Ovary (tissue), 9 donors: ENCODE measurements around the gene GPR137C. TPM values are rescaled to one million over a fixed set of nuclear protein-coding genes. Genes with fewer than 3 reads are reported as not detected.

Source experiments
- DNase-seq, 5 donors: peaks; one replicate each; pipeline ENCODE4 v3.0.0-alpha.2; 2019 to 2020
- H3K27ac ChIP-seq, 2 donors: fragments of 200-600 bp; one replicate each; pipeline versions ENCODE4 v1.5.1 to v1.8.0; 2019 to 2022
- H3K27me3 ChIP-seq: fragments of 200-600 bp; one replicate; pipeline ENCODE4 v1.8.0; 2022
- H3K36me3 ChIP-seq: fragments of 200-600 bp; sonication (generic); one replicate; pipeline ENCODE4 v1.5.1; 2019
- H3K4me1 ChIP-seq: one replicate; pipeline ENCODE4 v1.8.1; 2013; ENCODE audit warnings: mild to moderate bottlenecking, moderate library complexity; ENCODE audit not compliant: insufficient read depth
- H3K4me3 ChIP-seq: fragments of 200-600 bp; sonication (generic); one replicate; pipeline ENCODE4 v1.5.1; 2017
- H3K9me3 ChIP-seq, 2 donors: fragments of 200-600 bp in 1 of 2; sonication (generic) in 1 of 2; one replicate each; pipeline versions ENCODE4 v1.5.1 to v1.8.1; 2013 to 2019; ENCODE audit warnings: mild to moderate bottlenecking in 1 of 2, moderate library complexity in 1 of 2
- CTCF ChIP-seq, 3 donors: fragments of 450-650 bp in 2 of 3; fragments of 200-600 bp in 1 of 3; IDR thresholded peaks; one replicate each; pipeline versions ENCODE4 v1.5.1 to v1.8.0; 2016 to 2022; ENCODE audit warnings: antibody characterized with exemption in 3 of 3, mild to moderate bottlenecking in 1 of 3
- EP300 ChIP-seq: sonication (generic); formaldehyde crosslinking; IDR thresholded peaks from one replicate; pipeline ENCODE4 v1.6.1; 2017; ENCODE audit warnings: antibody characterized with exemption
- POLR2A ChIP-seq: fragments of 450-650 bp; IDR thresholded peaks from one replicate; pipeline ENCODE4 v1.6.1; 2017; ENCODE audit warnings: antibody characterized with exemption, mild to moderate bottlenecking, moderate library complexity
- WGBS, 3 donors: extraction: QIAGEN DNeasy Blood & Tissue Kit in 1 of 3; methylation state at CpG; one replicate each; pipeline versions ENCODE4 v1.1.5 to v1.1.7; 2013 to 2017; 5-methylcytosine and 5-hydroxymethylcytosine counted together
- intact Hi-C, 4 donors: fragments of 100-400 bp; cut with DNase I; formaldehyde crosslinking; loops; one replicate each; pipeline versions ENCODE4 v1.11.0 to v1.15.1; 2022 to 2023
- polyA plus RNA-seq, 2 donors: library from polyadenylated mRNA; stranded (reverse); fragments of 200-250 nt in 1 of 2; fragments of 350-450 nt in 1 of 2; fragmentation: Illumina TruSeq in 1 of 2; extraction: RNeasy Lipid Tissue Mini Kit (QIAGEN cat#74804) in 1 of 2; gene quantifications; one replicate each; pipeline ENCODE4 v1.2.3, GENCODE V29; 2013 to 2014
- total RNA-seq, 7 donors: library from RNA; depleted of rRNA in 2 of 7; stranded (reverse); fragments of >200 nt in 2 of 7; fragmentation: NEBNext Ultra II Directional in 3 of 7; extraction: Animal tissue kit (Norgen Biotek cat#: 25700) in 3 of 7; gene quantifications; one replicate each; pipeline versions ENCODE4 v1.1.0 to v1.2.4, GENCODE V29; 2016 to 2023
- donor health status: DM: no; HTN: no; CAD: no; lungs with moderate emphysema.
- donor health status: DM: no; HTN: no; CAD: no.
- donor health status: Bipolar disorder and iron deficiency.
- donor health status: DM: yes; HTN: yes; CAD: no.
- donor health status: DM: no; HTN: no; CAD: no.
- donor health status: DM: yes; HTN: yes; CAD: no.

Gene GPR137C
- total and polyA plus RNA-seq, 9 donors, result 0.43 to 1.0 (median 0.50) TPM

- H3K4me1 ChIP-seq, result no peaks in the 10 kb centered on the region
- no peak for DNase-seq
- no peak for TF ChIP-seq CTCF (IDR thresholded peaks at IDR 0.05)
- TF ChIP-seq POLR2A, result no peak
- no peak for TF ChIP-seq EP300
- H3K36me3 ChIP-seq, result no peaks in the 10 kb centered on the region
- H3K27me3 ChIP-seq, result no peaks in the 10 kb centered on the region
- no peak overlapping the region for H3K27ac ChIP-seq
- intact Hi-C loops, result no loop called here
- no peaks in the 10 kb centered on the region for H3K9me3 ChIP-seq
- no peak overlapping the region for H3K4me3 ChIP-seq
Observed at GRCh38 chr14:52583544-52583943, 30.9 kb downstream of the GPR137C start.

GRCh38 chr14:52589646-52590045 is 37.0 kb downstream of the GPR137C start:
- H3K4me3 ChIP-seq, result no peak overlapping the region
- no peaks in the 10 kb centered on the region for H3K36me3 ChIP-seq
- 53 to 66% (median 59%) methylated on average over 4 of the region's 4 CpGs for WGBS, 3 donors
- TF ChIP-seq POLR2A (no peak), CTCF (IDR thresholded peaks at IDR 0.05) (no peak), EP300 (no peak)
- no peak for DNase-seq
- no peak overlapping the region for H3K27ac ChIP-seq
- H3K9me3 ChIP-seq, result no peaks in the 10 kb centered on the region
- intact Hi-C loops, result no loop called here
- H3K4me1 ChIP-seq, result no peaks in the 10 kb centered on the region
- no peaks in the 10 kb centered on the region for H3K27me3 ChIP-seq

GRCh38 chr14:52590318-52590717 is 37.7 kb downstream of the GPR137C start:
- no peak overlapping the region for H3K27ac ChIP-seq
- no peaks in the 10 kb centered on the region for H3K27me3 ChIP-seq
- intact Hi-C loops, result no loop called here
- no peaks in the 10 kb centered on the region for H3K9me3 ChIP-seq
- TF ChIP-seq EP300, result no peak
- no peak for TF ChIP-seq POLR2A
- TF ChIP-seq CTCF (IDR thresholded peaks at IDR 0.05), result no peak
- WGBS, 3 donors, result 61 to 86% (median 82%) methylated on average over 1 of the region's 1 CpG
- no peak overlapping the region for H3K4me3 ChIP-seq
- no peak for DNase-seq
- H3K4me1 ChIP-seq, result no peaks in the 10 kb centered on the region
- H3K36me3 ChIP-seq, result no peaks in the 10 kb centered on the region

- no peaks in the 10 kb centered on the region for H3K36me3 ChIP-seq
- 85 to 93% (median 93%) methylated on average over 10 of the region's 10 CpGs for WGBS, 3 donors
- no peaks in the 10 kb centered on the region for H3K27me3 ChIP-seq
- intact Hi-C loops, result no loop called here
- no peaks in the 10 kb centered on the region for H3K9me3 ChIP-seq
- no peak for DNase-seq
- H3K4me1 ChIP-seq, result no peaks in the 10 kb centered on the region
- no peak overlapping the region for H3K27ac ChIP-seq
- no peak overlapping the region for H3K4me3 ChIP-seq
- TF ChIP-seq EP300 (no peak), POLR2A (no peak), CTCF (IDR thresholded peaks at IDR 0.05) (no peak)
Observed at GRCh38 chr14:52596320-52596719, 43.7 kb downstream of the GPR137C start.

- DNase-seq, result no peak
- Histone ChIP-seq H3K9me3 (no peaks in the 10 kb centered on the region), H3K4me1 (no peaks in the 10 kb centered on the region), H3K36me3 (no peaks in the 10 kb centered on the region), H3K27ac (no peak overlapping the region), H3K4me3 (no peak overlapping the region), H3K27me3 (no peaks in the 10 kb centered on the region)
- WGBS, 3 donors, result 83 to 98% (median 88%) methylated on average over 5 of the region's 5 CpGs
- intact Hi-C loops, result no loop called here
- TF ChIP-seq EP300, result no peak
- no peak for TF ChIP-seq POLR2A
- no peak for TF ChIP-seq CTCF (IDR thresholded peaks at IDR 0.05)
Observed at GRCh38 chr14:52596861-52597260, 44.2 kb downstream of the GPR137C start.
